Activated B cell treated with CpG ODN at 0.5 μM for 24 hours (primary cell): ENCODE measurements around the gene ADAM8. TPM values are rescaled to one million over a fixed set of nuclear protein-coding genes. Genes with fewer than 3 reads are reported as not detected.

Experiments used
- ATAC-seq: fragments of 200-7000 bp; cut with Tn5 transposase; one replicate; pipeline ENCODE4 v1.10.0; 2021; ENCODE audit warnings: low read depth, mild to moderate bottlenecking, moderate library complexity
- CTCF ChIA-PET: fragments of 350-600 bp; sonication (Branson Sonifier 250); formaldehyde crosslinking; loops from one replicate; lab custom pipeline; 2021; ENCODE audit warnings: antibody characterized with exemption; lab: Charles Lee
- POLR2A ChIA-PET: fragments of 350-600 bp; sonication (Branson Sonifier 250); formaldehyde crosslinking; loops from one replicate; lab custom pipeline; 2021; ENCODE audit warnings: antibody characterized with exemption; lab: Charles Lee
- DNase-seq: peaks from one replicate; pipeline ENCODE4 v3.0.0; 2022
- H3K27ac Mint-ChIP-seq: one replicate; pipeline ENCODE4 v1.8.0; 2020; ENCODE audit warnings: mixed read lengths
- H3K27me3 Mint-ChIP-seq: one replicate; pipeline ENCODE4 v1.8.0; 2021; ENCODE audit warnings: mixed read lengths
- H3K36me3 Mint-ChIP-seq: one replicate; pipeline ENCODE4 v1.8.0; 2021; ENCODE audit warnings: low read depth, mixed read lengths
- H3K4me1 Mint-ChIP-seq: one replicate; pipeline ENCODE4 v1.8.0; 2021; ENCODE audit warnings: mixed read lengths
- H3K4me3 Mint-ChIP-seq: one replicate; pipeline ENCODE4 v1.8.0; 2020; ENCODE audit warnings: mild to moderate bottlenecking, mixed read lengths
- H3K9me3 Mint-ChIP-seq: one replicate; pipeline ENCODE4 v1.8.0; 2020; ENCODE audit warnings: mixed read lengths
- intact Hi-C: fragments of 100-400 bp; cut with micrococcal nuclease; formaldehyde crosslinking; loops from one replicate; pipeline ENCODE4 v1.15.1; 2024
- total RNA-seq: library from RNA; stranded (reverse); gene quantifications from 2 replicates; pipeline ENCODE4 v1.2.3, GENCODE V29; 2022
- TF ChIP-seq, protein P1 (sequence below): fragments of 200-600 bp; IDR thresholded peaks from one replicate; pipeline ENCODE4 v1.8.0; 2022; ENCODE audit warnings: antibody characterized with exemption, mild to moderate bottlenecking

Gene ADAM8
- total RNA-seq, 1 donor from 2014 or later: 152 TPM

DNA sequence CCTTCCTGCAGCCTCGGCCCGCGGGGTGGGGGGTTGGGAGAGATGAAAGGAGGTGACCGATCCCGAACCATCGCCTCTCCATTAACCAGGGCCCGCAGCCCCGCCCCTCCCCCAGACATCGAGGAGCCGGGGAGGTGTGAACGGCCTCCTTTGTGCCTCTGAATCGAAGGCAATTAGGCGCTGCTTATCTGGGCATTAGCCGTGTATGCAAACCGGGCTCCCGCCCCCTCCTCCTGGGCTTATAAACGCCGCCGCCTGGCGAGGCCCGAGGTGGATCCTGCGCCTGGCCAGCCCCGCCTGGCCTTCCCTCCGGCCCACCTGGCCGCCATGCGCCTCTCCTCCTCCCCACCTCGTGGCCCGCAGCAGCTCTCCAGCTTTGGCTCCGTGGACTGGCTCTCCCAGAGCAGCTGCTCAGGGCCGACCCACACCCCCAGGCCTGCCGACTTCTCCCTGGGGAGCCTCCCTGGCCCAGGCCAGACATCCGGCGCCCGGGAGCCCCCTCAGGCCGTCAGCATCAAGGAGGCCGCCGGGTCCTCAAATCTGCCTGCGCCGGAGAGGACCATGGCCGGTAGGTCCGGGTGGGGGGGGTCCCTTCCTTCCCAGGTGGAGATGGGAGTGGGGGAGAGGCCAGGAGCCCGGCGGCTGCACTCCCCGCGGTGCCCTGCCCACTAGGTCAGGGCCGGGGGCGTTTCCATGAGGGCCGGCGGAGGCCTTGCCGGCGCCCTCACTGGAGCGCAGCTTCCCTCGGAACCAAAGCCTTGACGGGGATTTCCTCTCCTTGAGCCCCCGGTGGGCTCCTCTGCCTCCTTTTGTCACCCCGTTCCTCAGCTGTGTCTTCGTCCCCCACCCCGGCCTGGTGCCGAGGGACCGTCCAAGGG lies 38.8 kb downstream of the ADAM8 start, which contains the start of gene VENTX:
Gene VENTX, plus strand, starts transcription at position 268 of the 878 bp plus-strand sequence. Its CDS starts 60 bp downstream, at position 328.
- H3K4me3 Mint-ChIP-seq: peak within 1 kb of the TSS; percentile 38
- CTCF ChIA-PET: no interaction called here
- intact Hi-C loops: loop anchor here (2.0 kb wide), 2 partner anchors 37 to 69 kb away; no protein-coding TSS in a partner anchor

DNA sequence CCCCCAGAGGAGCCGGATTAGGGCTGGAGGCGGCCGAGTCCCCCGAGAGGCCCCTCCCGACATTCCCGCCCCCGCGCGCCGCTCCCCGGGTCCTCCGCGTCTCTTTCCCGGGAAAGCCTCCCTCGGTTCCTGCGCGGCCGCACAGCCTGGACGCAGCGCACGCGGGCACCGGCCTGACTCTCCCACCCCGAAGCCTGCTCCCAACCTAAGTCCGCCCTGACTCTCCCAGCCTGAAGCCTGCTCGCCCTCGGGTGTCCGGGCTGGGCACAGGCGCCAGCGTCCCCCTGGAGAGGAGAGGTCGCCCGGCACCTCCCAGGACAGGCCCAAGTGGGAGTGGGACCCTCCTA lies 39.5 kb downstream of the ADAM8 start:
- TF ChIP-seq, protein P1, sequence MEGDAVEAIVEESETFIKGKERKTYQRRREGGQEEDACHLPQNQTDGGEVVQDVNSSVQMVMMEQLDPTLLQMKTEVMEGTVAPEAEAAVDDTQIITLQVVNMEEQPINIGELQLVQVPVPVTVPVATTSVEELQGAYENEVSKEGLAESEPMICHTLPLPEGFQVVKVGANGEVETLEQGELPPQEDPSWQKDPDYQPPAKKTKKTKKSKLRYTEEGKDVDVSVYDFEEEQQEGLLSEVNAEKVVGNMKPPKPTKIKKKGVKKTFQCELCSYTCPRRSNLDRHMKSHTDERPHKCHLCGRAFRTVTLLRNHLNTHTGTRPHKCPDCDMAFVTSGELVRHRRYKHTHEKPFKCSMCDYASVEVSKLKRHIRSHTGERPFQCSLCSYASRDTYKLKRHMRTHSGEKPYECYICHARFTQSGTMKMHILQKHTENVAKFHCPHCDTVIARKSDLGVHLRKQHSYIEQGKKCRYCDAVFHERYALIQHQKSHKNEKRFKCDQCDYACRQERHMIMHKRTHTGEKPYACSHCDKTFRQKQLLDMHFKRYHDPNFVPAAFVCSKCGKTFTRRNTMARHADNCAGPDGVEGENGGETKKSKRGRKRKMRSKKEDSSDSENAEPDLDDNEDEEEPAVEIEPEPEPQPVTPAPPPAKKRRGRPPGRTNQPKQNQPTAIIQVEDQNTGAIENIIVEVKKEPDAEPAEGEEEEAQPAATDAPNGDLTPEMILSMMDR: no peak
- DNase-seq: no peak
- ChIA-PET CTCF (no interaction called here), POLR2A (no interaction called here)
- Mint-ChIP-seq H3K36me3 (no peaks in the 10 kb centered on the region), H3K4me1 (peaks cover 38% of the 10 kb centered on the region), H3K4me3 (peak overlapping the region; percentile 38), H3K27me3 (peaks cover 9% of the 10 kb centered on the region), H3K27ac (no peak overlapping the region), H3K9me3 (no peaks in the 10 kb centered on the region)
- no peak for ATAC-seq
- intact Hi-C loops: loop anchor here (2.0 kb wide), 2 partner anchors 38 to 70 kb away; no protein-coding TSS in a partner anchor

More for the DNA sequence above, 38.8 kb downstream of the ADAM8 start, which contains the start of gene VENTX:
- H3K4me1 Mint-ChIP-seq: peaks cover 43% of the 10 kb centered on the region
- H3K9me3 Mint-ChIP-seq: no peaks in the 10 kb centered on the region
- no peak within 1 kb of the TSS for H3K27ac Mint-ChIP-seq
- no peaks in the 10 kb centered on the region for H3K36me3 Mint-ChIP-seq
- H3K27me3 Mint-ChIP-seq: peaks cover 9% of the 10 kb centered on the region
- TF ChIP-seq, protein P1: no peak
- ATAC-seq (no peak), DNase-seq (no peak)
- POLR2A ChIA-PET: interaction anchor here (0.7 kb wide), 1 partner anchor 80 kb away, joined by 3 read pairs; no protein-coding TSS in a partner anchor

DNA sequence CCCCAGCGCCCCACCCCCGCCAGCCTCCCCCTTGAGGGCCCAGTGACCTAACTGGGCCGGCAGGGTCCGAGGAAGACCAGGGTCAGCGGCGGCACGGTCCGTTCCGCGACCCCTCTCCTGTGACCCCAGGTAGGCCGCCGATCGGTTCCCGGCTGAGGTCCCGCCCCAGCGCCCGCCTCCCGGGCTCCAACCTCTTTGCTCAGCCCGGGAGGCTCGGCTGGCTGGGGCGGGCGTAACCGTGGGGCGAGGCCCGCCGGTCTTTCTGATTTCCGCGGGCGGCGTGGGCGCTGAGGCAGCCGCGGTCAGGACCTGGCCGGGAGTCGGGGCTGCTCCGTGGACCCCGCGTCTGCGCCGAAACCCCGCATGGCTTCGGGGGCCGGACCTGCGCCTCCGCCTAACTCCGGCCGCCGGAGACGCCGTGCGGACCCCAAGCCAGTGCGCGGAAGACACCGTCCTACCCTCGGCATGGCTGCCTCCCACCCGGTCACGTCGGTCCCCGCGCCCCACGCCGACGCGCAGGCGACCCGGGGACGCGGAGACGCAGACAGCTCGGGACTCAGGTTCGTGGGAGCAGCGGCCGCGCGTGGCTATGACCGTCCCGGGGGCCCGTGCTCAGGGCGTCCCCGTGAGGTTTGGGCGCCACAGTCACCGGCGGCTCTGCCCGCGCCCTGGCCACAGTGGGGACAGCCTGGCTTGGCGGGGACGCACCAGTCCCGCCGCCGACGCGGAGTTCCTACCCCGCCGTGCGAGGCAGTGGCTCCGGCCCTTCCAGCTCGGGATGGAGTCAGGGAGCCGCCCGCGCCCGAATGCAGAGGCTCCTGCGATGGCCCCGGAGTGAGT lies 40.0 kb downstream of the ADAM8 start:
- H3K4me3 Mint-ChIP-seq: no peak overlapping the region
- DNase-seq (no peak), ATAC-seq (no peak)
- POLR2A ChIA-PET: no interaction called here
- intact Hi-C loops: loop anchor here (2.0 kb wide), 2 partner anchors 38 to 70 kb away; no protein-coding TSS in a partner anchor
- CTCF ChIA-PET: no interaction called here
- no peak overlapping the region for H3K27ac Mint-ChIP-seq
- no peaks in the 10 kb centered on the region for H3K36me3 Mint-ChIP-seq
- H3K4me1 Mint-ChIP-seq: peaks cover 33% of the 10 kb centered on the region
- H3K9me3 Mint-ChIP-seq: no peaks in the 10 kb centered on the region
- peaks cover 14% of the 10 kb centered on the region for H3K27me3 Mint-ChIP-seq
- TF ChIP-seq, protein P1: no peak

DNA sequence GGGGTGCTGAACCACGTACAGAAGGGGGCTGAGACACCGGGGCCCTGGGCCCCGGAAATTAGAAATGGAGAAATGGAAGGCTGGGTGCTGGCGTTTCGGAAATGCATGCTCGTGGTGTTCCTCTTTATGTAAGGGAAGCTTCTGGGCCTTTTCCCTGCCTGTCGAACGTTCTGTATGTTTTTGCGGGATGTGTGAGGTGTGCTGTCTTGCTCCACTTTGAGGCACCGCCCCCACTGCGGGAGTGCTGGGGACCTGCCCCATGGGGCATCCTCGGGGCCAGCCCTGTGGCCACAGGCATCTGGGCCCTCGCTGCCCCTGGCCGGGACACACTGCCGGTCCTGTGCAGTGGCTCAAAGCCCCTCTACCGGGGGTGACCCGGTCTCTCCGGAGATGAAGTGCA lies 40.7 kb downstream of the ADAM8 start:
- CTCF ChIA-PET: no interaction called here
- H3K4me1 Mint-ChIP-seq: peaks cover 31% of the 10 kb centered on the region
- POLR2A ChIA-PET: no interaction called here
- peaks cover 18% of the 10 kb centered on the region for H3K27me3 Mint-ChIP-seq
- DNase-seq: no peak
- no peak overlapping the region for H3K27ac Mint-ChIP-seq
- H3K4me3 Mint-ChIP-seq: peak overlapping the region; percentile 66
- H3K9me3 Mint-ChIP-seq: no peaks in the 10 kb centered on the region
- TF ChIP-seq, protein P1: no peak
- intact Hi-C loops: loop anchor here (2.0 kb wide), 2 partner anchors 39 to 71 kb away; no protein-coding TSS in a partner anchor
- ATAC-seq: peak; percentile 40
- H3K36me3 Mint-ChIP-seq: no peaks in the 10 kb centered on the region
